ENCODE measurements around the gene PPP6R2.

Gene PPP6R2

DNA sequence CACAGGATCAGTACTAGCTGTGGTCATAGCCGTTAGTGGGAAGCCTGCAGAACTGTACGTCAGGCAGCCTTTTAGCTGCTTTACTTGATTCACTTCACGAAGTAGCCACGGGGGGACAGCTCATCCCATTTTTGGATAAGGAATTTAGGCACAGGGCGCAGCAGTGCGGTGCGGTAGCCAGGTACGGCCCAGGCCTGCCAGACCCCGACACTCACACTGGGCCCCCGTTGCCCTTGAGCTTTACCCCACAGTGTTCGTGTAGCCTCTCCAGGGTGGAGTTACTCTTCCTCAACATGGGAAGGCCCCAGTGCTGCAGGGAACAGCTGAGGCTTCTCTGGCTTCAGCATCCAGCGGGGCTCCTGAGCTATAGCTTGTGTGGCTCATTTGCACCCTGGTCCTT, 72.3 kb downstream of the PPP6R2 start:
- Histone ChIP-seq H4K20me1 (ENCODE audit: control insufficient read depth, insufficient read depth, low read depth, low read length) (no peaks in the 10 kb centered on the region), H3K4me1 (ENCODE audit: control insufficient read depth, low read length) (no peaks in the 10 kb centered on the region), H3K27me3 (ENCODE audit: control insufficient read depth, low read length) (no peaks in the 10 kb centered on the region), H3K4me3 (ENCODE audit: low read length) (no peak overlapping the region), H3K9me3 (ENCODE audit: control insufficient read depth, insufficient read depth, low read length) (no peaks in the 10 kb centered on the region), H3K9me2 (replicated peaks; ENCODE audit: control insufficient read depth, low read length) (no peaks in the 10 kb centered on the region), H3F3A (ENCODE audit: control insufficient read depth, insufficient read depth) (no peaks in the 10 kb centered on the region), H3K79me2 (ENCODE audit: control insufficient read depth, low read length) (no peaks in the 10 kb centered on the region), H3K4me2 (ENCODE audit: low read length) (no peak overlapping the region), H3K27ac (ENCODE audit: low read depth, low read length) (no peak overlapping the region), H3K36me3 (ENCODE audit: control insufficient read depth, low read length) (peaks cover 72% of the 10 kb centered on the region)
- TF ChIP-seq, protein P1, sequence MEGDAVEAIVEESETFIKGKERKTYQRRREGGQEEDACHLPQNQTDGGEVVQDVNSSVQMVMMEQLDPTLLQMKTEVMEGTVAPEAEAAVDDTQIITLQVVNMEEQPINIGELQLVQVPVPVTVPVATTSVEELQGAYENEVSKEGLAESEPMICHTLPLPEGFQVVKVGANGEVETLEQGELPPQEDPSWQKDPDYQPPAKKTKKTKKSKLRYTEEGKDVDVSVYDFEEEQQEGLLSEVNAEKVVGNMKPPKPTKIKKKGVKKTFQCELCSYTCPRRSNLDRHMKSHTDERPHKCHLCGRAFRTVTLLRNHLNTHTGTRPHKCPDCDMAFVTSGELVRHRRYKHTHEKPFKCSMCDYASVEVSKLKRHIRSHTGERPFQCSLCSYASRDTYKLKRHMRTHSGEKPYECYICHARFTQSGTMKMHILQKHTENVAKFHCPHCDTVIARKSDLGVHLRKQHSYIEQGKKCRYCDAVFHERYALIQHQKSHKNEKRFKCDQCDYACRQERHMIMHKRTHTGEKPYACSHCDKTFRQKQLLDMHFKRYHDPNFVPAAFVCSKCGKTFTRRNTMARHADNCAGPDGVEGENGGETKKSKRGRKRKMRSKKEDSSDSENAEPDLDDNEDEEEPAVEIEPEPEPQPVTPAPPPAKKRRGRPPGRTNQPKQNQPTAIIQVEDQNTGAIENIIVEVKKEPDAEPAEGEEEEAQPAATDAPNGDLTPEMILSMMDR (IDR thresholded peaks at IDR 0.05; ENCODE audit: low read depth, low read length, poor library complexity, severe bottlenecking): no peak
- no peak for TF ChIP-seq EZH2phosphoT487 (IDR thresholded peaks at IDR 0.05; ENCODE audit: borderline replicate concordance, low read length)

DNA sequence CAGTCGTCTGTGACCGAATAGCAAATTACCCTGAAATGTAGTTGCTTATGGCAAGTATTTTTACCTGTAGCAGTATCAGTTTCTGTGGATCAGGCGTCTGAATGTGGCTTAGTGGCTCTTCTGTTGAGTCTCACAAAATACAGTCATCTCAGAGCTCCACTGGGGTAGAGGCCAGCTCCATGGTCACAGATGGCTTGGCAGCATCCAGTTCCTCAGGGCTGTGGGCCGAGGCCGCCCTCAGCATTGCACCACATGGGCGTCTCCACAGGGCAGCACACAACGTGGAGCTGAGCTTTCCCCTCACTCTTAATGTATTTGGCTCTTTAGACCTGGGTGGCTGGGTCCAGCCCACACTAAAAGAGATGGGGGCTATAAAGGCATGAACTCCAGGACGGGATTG, 73.9 kb downstream of the PPP6R2 start:
- Histone ChIP-seq H3K27ac (ENCODE audit: low read depth, low read length) (no peak overlapping the region), H3K9me3 (ENCODE audit: control insufficient read depth, insufficient read depth, low read length) (no peaks in the 10 kb centered on the region), H3K4me1 (ENCODE audit: control insufficient read depth, low read length) (no peaks in the 10 kb centered on the region), H3K79me2 (ENCODE audit: control insufficient read depth, low read length) (no peaks in the 10 kb centered on the region), H3K27me3 (ENCODE audit: control insufficient read depth, low read length) (no peaks in the 10 kb centered on the region), H3K36me3 (ENCODE audit: control insufficient read depth, low read length) (peaks cover 76% of the 10 kb centered on the region), H4K20me1 (ENCODE audit: control insufficient read depth, insufficient read depth, low read depth, low read length) (no peaks in the 10 kb centered on the region), H3F3A (ENCODE audit: control insufficient read depth, insufficient read depth) (no peaks in the 10 kb centered on the region), H3K4me2 (ENCODE audit: low read length) (no peak overlapping the region), H3K4me3 (ENCODE audit: low read length) (no peak overlapping the region), H3K9me2 (replicated peaks; ENCODE audit: control insufficient read depth, low read length) (no peaks in the 10 kb centered on the region)
- TF ChIP-seq, protein P1 (IDR thresholded peaks at IDR 0.05; ENCODE audit: low read depth, low read length, poor library complexity, severe bottlenecking): no peak
- TF ChIP-seq EZH2phosphoT487 (IDR thresholded peaks at IDR 0.05; ENCODE audit: borderline replicate concordance, low read length): no peak

DNA sequence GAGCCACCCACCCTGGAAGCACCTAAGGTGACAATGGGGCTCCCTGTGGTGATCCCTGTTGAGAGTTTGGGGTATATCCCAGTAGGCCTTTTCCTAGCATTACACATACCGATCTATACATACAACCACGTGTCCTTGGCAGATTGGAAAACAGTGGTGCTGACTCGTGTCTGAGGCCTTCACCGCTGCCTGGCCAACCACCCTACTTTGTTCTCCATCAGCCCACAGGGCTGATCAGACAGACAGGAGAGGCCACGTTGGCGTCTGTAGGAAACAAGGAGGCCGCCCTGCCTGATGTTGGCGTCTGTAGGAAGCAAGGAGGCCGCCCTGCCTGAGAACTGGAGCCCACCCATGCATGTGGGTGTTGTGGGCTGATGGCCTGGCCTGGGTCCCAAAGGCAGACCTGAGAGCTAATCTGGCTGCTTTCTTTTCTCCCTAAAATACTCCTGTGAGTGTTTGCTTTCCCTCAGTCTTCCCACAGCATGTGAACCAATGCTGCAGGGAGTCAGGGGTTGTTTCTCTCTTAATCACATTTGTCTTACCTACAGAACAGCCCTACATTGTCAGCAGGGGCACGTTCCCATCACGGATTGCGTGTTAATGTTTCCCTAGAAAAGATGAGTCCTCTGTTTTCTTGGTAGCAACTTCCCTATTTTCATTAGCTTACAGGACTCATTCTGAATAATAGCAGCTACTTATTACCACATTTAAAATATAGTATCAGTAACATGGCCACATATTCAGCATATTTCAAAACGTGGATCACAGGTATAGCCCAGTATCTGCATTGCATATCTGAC, 74.5 kb downstream of the PPP6R2 start:
- no peaks in the 10 kb centered on the region for H4K20me1 ChIP-seq (ENCODE audit: control insufficient read depth, insufficient read depth, low read depth, low read length)
- TF ChIP-seq, protein P1 (IDR thresholded peaks at IDR 0.05; ENCODE audit: low read depth, low read length, poor library complexity, severe bottlenecking): no peak
- TF ChIP-seq EZH2phosphoT487 (IDR thresholded peaks at IDR 0.05; ENCODE audit: borderline replicate concordance, low read length): no peak
- H3K9me3 ChIP-seq (ENCODE audit: control insufficient read depth, insufficient read depth, low read length): no peaks in the 10 kb centered on the region
- no peaks in the 10 kb centered on the region for H3K9me2 ChIP-seq (replicated peaks; ENCODE audit: control insufficient read depth, low read length)
- H3K4me3 ChIP-seq (ENCODE audit: low read length): no peak overlapping the region
- H3K4me1 ChIP-seq (ENCODE audit: control insufficient read depth, low read length): no peaks in the 10 kb centered on the region
- no peaks in the 10 kb centered on the region for H3K79me2 ChIP-seq (ENCODE audit: control insufficient read depth, low read length)
- no peak overlapping the region for H3K4me2 ChIP-seq (ENCODE audit: low read length)
- peaks cover 79% of the 10 kb centered on the region for H3K36me3 ChIP-seq (ENCODE audit: control insufficient read depth, low read length)
- no peaks in the 10 kb centered on the region for H3F3A ChIP-seq (ENCODE audit: control insufficient read depth, insufficient read depth)
- H3K27me3 ChIP-seq (ENCODE audit: control insufficient read depth, low read length): no peaks in the 10 kb centered on the region
- no peak overlapping the region for H3K27ac ChIP-seq (ENCODE audit: low read depth, low read length)

Data from DOHH2 (cell line).